Measurements from ENCODE around the gene CCNY. TPM values are rescaled to one million over a fixed set of nuclear protein-coding genes. Genes with fewer than 3 reads are reported as not detected.

CCNY gene
- total RNA-seq, 1 experiment from 2014 or later = 51.9 TPM

- ATAC-seq = no peak
- no peak overlapping the region for H3K4me3 ChIP-seq (ENCODE audit: low read depth in 2 of 2, low read length in 2 of 2)
- no peak overlapping the region for H3K27ac ChIP-seq (ENCODE audit: low read length)
- TF ChIP-seq CTCF (IDR thresholded peaks at IDR 0.05) (no peak), POLR2AphosphoS5 (IDR thresholded peaks at IDR 0.05; ENCODE audit: low read depth, low read length) (no peak), TCF7L2 (IDR thresholded peaks at IDR 0.05; ENCODE audit: low read depth, low read length) (no peak), SIN3A (IDR thresholded peaks at IDR 0.05; ENCODE audit: borderline replicate concordance, insufficient read depth, low read depth, low read length) (no peak), REST (IDR thresholded peaks at IDR 0.05; ENCODE audit: insufficient read depth in 1 of 2, low read depth in 2 of 2, low read length in 1 of 2) (no peak)
- no peaks in the 10 kb centered on the region for H3K27me3 ChIP-seq (ENCODE audit: control insufficient read depth, insufficient read depth, low read length)
- DNase-seq (ENCODE audit: low read depth, low spot score) = no peak
- ChIA-PET POLR2A (no interaction called here), CTCF (no interaction called here)
- intact Hi-C loops (cut with micrococcal nuclease; ENCODE audit: unreplicated experiment) = no loop called here
- no peaks in the 10 kb centered on the region for H3K36me3 ChIP-seq (ENCODE audit: control insufficient read depth, insufficient read depth, low read length)
- in situ Hi-C loops (cut with HindIII; ENCODE audit: low pct_unique_long_range_greater_than_20kb, low sequenced_read_pairs) = no loop called here
- H3K4me1 ChIP-seq (ENCODE audit: control insufficient read depth, insufficient read depth, low read length) = no peaks in the 10 kb centered on the region
- no TSS peak for BruUV-seq (replicated peaks)
- no peaks in the 10 kb centered on the region for H3K9me3 ChIP-seq (ENCODE audit: control insufficient read depth, insufficient read depth, low read depth, low read length)
Observed at GRCh38 chr10:35377050-35377728, 40.9 kb downstream of the CCNY start.

- H3K9me3 ChIP-seq (ENCODE audit: control insufficient read depth, insufficient read depth, low read depth, low read length) = no peaks in the 10 kb centered on the region
- H3K27ac ChIP-seq (ENCODE audit: low read length) = no peak overlapping the region
- ATAC-seq = no peak
- H3K27me3 ChIP-seq (ENCODE audit: control insufficient read depth, insufficient read depth, low read length) = no peaks in the 10 kb centered on the region
- BruUV-seq (replicated peaks) = no TSS peak
- H3K4me1 ChIP-seq (ENCODE audit: control insufficient read depth, insufficient read depth, low read length) = no peaks in the 10 kb centered on the region
- in situ Hi-C loops (cut with HindIII; ENCODE audit: low pct_unique_long_range_greater_than_20kb, low sequenced_read_pairs) = no loop called here
- intact Hi-C loops (cut with micrococcal nuclease; ENCODE audit: unreplicated experiment) = no loop called here
- H3K4me3 ChIP-seq (ENCODE audit: low read depth in 2 of 2, low read length in 2 of 2) = no peak overlapping the region
- DNase-seq (ENCODE audit: low read depth, low spot score) = no peak
- TF ChIP-seq CTCF (IDR thresholded peaks at IDR 0.05) (no peak), POLR2AphosphoS5 (IDR thresholded peaks at IDR 0.05; ENCODE audit: low read depth, low read length) (no peak), TCF7L2 (IDR thresholded peaks at IDR 0.05; ENCODE audit: low read depth, low read length) (no peak), SIN3A (IDR thresholded peaks at IDR 0.05; ENCODE audit: borderline replicate concordance, insufficient read depth, low read depth, low read length) (no peak), REST (IDR thresholded peaks at IDR 0.05; ENCODE audit: insufficient read depth in 1 of 2, low read depth in 2 of 2, low read length in 1 of 2) (no peak)
- ChIA-PET POLR2A (no interaction called here), CTCF (no interaction called here)
- H3K36me3 ChIP-seq (ENCODE audit: control insufficient read depth, insufficient read depth, low read length) = no peaks in the 10 kb centered on the region
Observed at GRCh38 chr10:35378541-35379210, 42.4 kb downstream of the CCNY start.

All from Panc1 (cell line).